H1 (cell line): ENCODE results near the gene MAP1B. TPM values are rescaled to one million over a fixed set of nuclear protein-coding genes. Genes with fewer than 3 reads are reported as not detected.
"Not testable (repeated sequence)": the region's sequence is repeated elsewhere in the genome, so short reads cannot be mapped to it uniquely, and the experiment has no call there.

Source experiments
- CTCF ChIA-PET: fragments of 300-600 bp; sonication (Branson Sonifier 250); formaldehyde crosslinking; loops from one replicate; lab custom pipeline; 2021; ENCODE audit not compliant: partially characterized antibody; lab: Charles Lee
- POLR2A ChIA-PET: fragments of 300-600 bp; sonication (Branson Sonifier 250); formaldehyde crosslinking; loops from one replicate; lab custom pipeline; 2021; ENCODE audit warnings: inconsistent platforms; ENCODE audit not compliant: partially characterized antibody; lab: Charles Lee
- DNase-seq, 2 experiments: peaks; one replicate each; pipeline versions ENCODE4 v3.0.0 to v3.0.0-alpha.2; 2010 to 2022; ENCODE audit warnings: low spot score in 2 of 2, low read depth in 1 of 2, mixed read lengths in 1 of 2
- FAIRE-seq: peaks from 2 replicates; lab custom pipeline; 2011; peaks lifted over from hg19 to GRCh38; lab: Jason Lieb, UNC
- H2AFZ ChIP-seq: 2 replicates; pipeline ENCODE4 v1.8.1; 2012; ENCODE audit warnings: low read length, inconsistent platforms
- H2AK5ac ChIP-seq: 2 replicates; pipeline ENCODE4 v1.6.1; 2013; ENCODE audit warnings: low read depth, low read length
- H2BK120ac ChIP-seq: replicated peaks from 2 replicates; pipeline ENCODE3; 2013; ENCODE audit warnings: low read depth, low read length, inconsistent platforms
- H2BK12ac ChIP-seq: 2 replicates; pipeline ENCODE4 v1.6.1; 2013; ENCODE audit warnings: low read depth, low read length
- H2BK15ac ChIP-seq: 2 replicates; pipeline ENCODE4 v1.6.1; 2013; ENCODE audit warnings: low read length
- H2BK20ac ChIP-seq: 2 replicates; pipeline ENCODE4 v1.6.1; 2013; ENCODE audit warnings: low read length
- H2BK5ac ChIP-seq: 2 replicates; pipeline ENCODE4 v1.6.1; 2013; ENCODE audit warnings: low read depth, low read length
- H3K14ac ChIP-seq: 2 replicates; pipeline ENCODE4 v1.6.1; 2013; ENCODE audit warnings: inconsistent platforms; ENCODE audit not compliant: insufficient read length
- H3K18ac ChIP-seq: 2 replicates; pipeline ENCODE4 v1.6.1; 2013; ENCODE audit warnings: low read length; ENCODE audit errors: extremely low read depth
- H3K23ac ChIP-seq: 2 replicates; pipeline ENCODE4 v1.6.1; 2013; ENCODE audit warnings: inconsistent platforms; ENCODE audit not compliant: insufficient read length
- H3K23me2 ChIP-seq: 2 replicates; pipeline ENCODE4 v1.6.1; 2013; ENCODE audit warnings: low read depth, low read length
- H3K27ac ChIP-seq: 2 replicates; pipeline ENCODE4 v1.6.1; 2011; ENCODE audit warnings: low read depth, low read length, inconsistent platforms
- H3K27me3 ChIP-seq, 4 experiments: replicated peaks in 1 of 4; 1 replicate in 1 of 4; 2 replicates in 3 of 4; pipeline versions ENCODE4 v1.6.1 to v1.8.1; 2011 to 2013; ENCODE audit warnings: low read length in 3 of 4, mild to moderate bottlenecking in 3 of 4, inconsistent platforms in 2 of 4, mixed read lengths in 2 of 4, moderate library complexity in 1 of 4; ENCODE audit not compliant: control insufficient read depth in 3 of 4, insufficient read depth in 3 of 4; ENCODE audit errors: extremely low read depth in 1 of 4
- H3K36me3 ChIP-seq, 4 experiments: 2 replicates each; pipeline versions ENCODE4 v1.6.1 to v1.8.1; 2011 to 2013; ENCODE audit warnings: mild to moderate bottlenecking in 4 of 4, low read length in 3 of 4, moderate library complexity in 2 of 4, control low read depth in 1 of 4, inconsistent platforms in 1 of 4; ENCODE audit not compliant: insufficient read depth in 4 of 4, control insufficient read depth in 2 of 4
- H3K4ac ChIP-seq: replicated peaks from 2 replicates; pipeline ENCODE3; 2013; ENCODE audit warnings: low read length, low read depth, mixed read lengths, inconsistent platforms; ENCODE audit not compliant: insufficient read length
- H3K4me1 ChIP-seq, 4 experiments: replicated peaks in 1 of 4; 1 replicate in 1 of 4; 2 replicates in 3 of 4; pipeline versions ENCODE4 v1.6.1 to v1.8.1; 2011 to 2013; ENCODE audit warnings: low read length in 3 of 4, inconsistent platforms in 2 of 4, mixed read lengths in 1 of 4; ENCODE audit not compliant: insufficient read depth in 4 of 4, control insufficient read depth in 3 of 4
- H3K4me2 ChIP-seq, 2 experiments: 2 replicates each; pipeline versions ENCODE4 v1.6.1 to v1.8.1; 2011 to 2013; ENCODE audit warnings: low read depth in 2 of 2, low read length in 2 of 2, control low read depth in 1 of 2, inconsistent platforms in 1 of 2, mild to moderate bottlenecking in 1 of 2; ENCODE audit not compliant: insufficient read depth in 1 of 2
- H3K4me3 ChIP-seq, 4 experiments: fragments of 200-600, 300-600 bp in 1 of 4; sonication (generic), shearing (Covaris generic), sonication (Bioruptor Twin) in 1 of 4; 2 replicates each; pipeline versions ENCODE4 v1.5.1 to v1.8.1; 2011 to 2016; ENCODE audit warnings: low read length in 4 of 4, low read depth in 3 of 4, control low read depth in 2 of 4, inconsistent platforms in 2 of 4, mild to moderate bottlenecking in 2 of 4, mixed read lengths in 1 of 4, moderate library complexity in 1 of 4; ENCODE audit not compliant: insufficient read depth in 2 of 4; ENCODE audit errors: extremely low read depth in 1 of 4
- H3K56ac ChIP-seq: replicated peaks from 2 replicates; pipeline ENCODE3; 2013; ENCODE audit warnings: low read depth, mild to moderate bottlenecking, mixed read lengths, low read length, inconsistent platforms; ENCODE audit not compliant: insufficient read length
- H3K79me1 ChIP-seq: 2 replicates; pipeline ENCODE4 v1.6.1; 2013; ENCODE audit warnings: low read depth, low read length, control low read depth
- H3K79me2 ChIP-seq, 2 experiments: 2 replicates each; pipeline versions ENCODE4 v1.6.1 to v1.8.1; 2012 to 2013; ENCODE audit warnings: low read length in 2 of 2, mild to moderate bottlenecking in 2 of 2, inconsistent platforms in 1 of 2; ENCODE audit not compliant: insufficient read depth in 2 of 2, control insufficient read depth in 1 of 2
- H3K9ac ChIP-seq, 4 experiments: replicated peaks in 1 of 4; 1 replicate in 1 of 4; 2 replicates in 3 of 4; pipeline versions ENCODE4 v1.6.1 to v1.8.1; 2011 to 2013; ENCODE audit warnings: low read depth in 3 of 4, low read length in 3 of 4, control low read depth in 2 of 4, mild to moderate bottlenecking in 2 of 4, moderate library complexity in 2 of 4, inconsistent platforms in 1 of 4; ENCODE audit errors: extremely low read depth in 1 of 4
- H3K9me3 ChIP-seq, 2 experiments: 2 replicates each; pipeline versions ENCODE4 v1.6.1 to v1.8.1; 2012 to 2013; ENCODE audit warnings: mild to moderate bottlenecking in 2 of 2, moderate library complexity in 2 of 2, control low read depth in 1 of 2, inconsistent platforms in 1 of 2, low read depth in 1 of 2, low read length in 1 of 2, mixed read lengths in 1 of 2; ENCODE audit not compliant: insufficient read depth in 2 of 2
- H4K20me1 ChIP-seq, 2 experiments: replicated peaks in 1 of 2; 2 replicates each; pipeline versions ENCODE3 to v1.8.1; 2011 to 2013; ENCODE audit warnings: inconsistent platforms in 2 of 2, low read length in 2 of 2, mild to moderate bottlenecking in 1 of 2; ENCODE audit not compliant: insufficient read depth in 2 of 2, control insufficient read depth in 1 of 2
- H4K5ac ChIP-seq: 2 replicates; pipeline ENCODE4 v1.6.1; 2013; ENCODE audit warnings: low read length, low read depth, mixed read lengths, inconsistent platforms; ENCODE audit not compliant: insufficient read length
- H4K8ac ChIP-seq: 2 replicates; pipeline ENCODE4 v1.8.0; 2013; ENCODE audit warnings: mild to moderate bottlenecking, moderate library complexity, low read length, inconsistent platforms; ENCODE audit not compliant: insufficient read depth; ENCODE audit errors: extremely low read depth
- H4K91ac ChIP-seq: replicated peaks from 2 replicates; pipeline ENCODE3; 2013; ENCODE audit warnings: low read length, mixed read lengths, inconsistent platforms; ENCODE audit not compliant: insufficient read length
- GABPA ChIP-seq: IDR thresholded peaks from 2 replicates; pipeline ENCODE4 v1.6.1; 2011; ENCODE audit warnings: mild to moderate bottlenecking, low read length, moderate library complexity, borderline replicate concordance; ENCODE audit not compliant: insufficient read depth
- GTF2F1 ChIP-seq: IDR thresholded peaks from 2 replicates; pipeline ENCODE4 v1.6.1; 2012; ENCODE audit warnings: low read depth, low read length, improper control_type of control experiment, borderline replicate concordance
- HDAC2 ChIP-seq, 2 experiments: fragments of 300-600 bp in 1 of 2; sonication (generic) in 1 of 2; IDR thresholded peaks; 2 replicates each; pipeline ENCODE4 v1.6.1; 2011 to 2012; ENCODE audit warnings: low read depth in 2 of 2, low read length in 2 of 2, mild to moderate bottlenecking in 2 of 2, moderate library complexity in 2 of 2, borderline replicate concordance in 1 of 2, inconsistent platforms in 1 of 2
- ZNF274 ChIP-seq: IDR thresholded peaks from 2 replicates; pipeline ENCODE4 v1.7.0; 2012; ENCODE audit warnings: low read length, borderline replicate concordance; ENCODE audit errors: extremely low read depth
- WGBS, 2 experiments: shearing (Covaris generic) in 1 of 2; methylation state at CpG; one replicate each; pipeline versions ENCODE4 v1.1.6 to v1.1.7; 2013 to 2015; ENCODE audit warnings: low lambda C conversion rate in 2 of 2, mixed read lengths in 2 of 2, inconsistent platforms in 1 of 2, low coverage in 1 of 2, missing lambda C conversion rate in 1 of 2; ENCODE audit not compliant: insufficient replicate concordance in 2 of 2, insufficient coverage in 1 of 2, insufficient read length in 1 of 2; ENCODE audit errors: extremely low coverage in 1 of 2, missing lambda C conversion rate in 1 of 2; 5-methylcytosine and 5-hydroxymethylcytosine counted together
- polyA plus RNA-seq, 7 experiments: library from polyadenylated mRNA; depleted of rRNA in 3 of 7; stranded (reverse) in 5 of 7; unstranded in 2 of 7; fragments of >200 nt in 5 of 7; fragments of 200-250 nt in 2 of 7; gene quantifications; 1 replicate in 5 of 7; 2 replicates in 1 of 7; 4 replicates in 1 of 7; pipeline versions ENCODE4 v1.2.1 to v1.2.3, GENCODE V29; 2011 to 2013; ENCODE audit warnings: missing spikeins in 2 of 7, mixed read lengths in 2 of 7
- total RNA-seq: library from RNA; stranded (reverse); fragmentation: NEBNext Ultra II Directional; extraction: Animal tissue kit (Norgen Biotek cat#: 25700); gene quantifications from 2 replicates; pipeline ENCODE4 v1.2.1, GENCODE V29; 2021
- TF ChIP-seq, protein P1 (sequence below): IDR thresholded peaks from 2 replicates; pipeline ENCODE4 v1.6.1; 2012; ENCODE audit warnings: inconsistent platforms
- TF ChIP-seq, protein P2 (sequence below): IDR thresholded peaks from 2 replicates; pipeline ENCODE4 v1.6.1; 2012; ENCODE audit warnings: low read length, inconsistent platforms

The MAP1B gene
- total and polyA plus RNA-seq, 2 of the 8 experiments (the other 6 are each of a cell fraction or from before 2014, with no cell fraction given): 24.5 to 120 TPM

DNA sequence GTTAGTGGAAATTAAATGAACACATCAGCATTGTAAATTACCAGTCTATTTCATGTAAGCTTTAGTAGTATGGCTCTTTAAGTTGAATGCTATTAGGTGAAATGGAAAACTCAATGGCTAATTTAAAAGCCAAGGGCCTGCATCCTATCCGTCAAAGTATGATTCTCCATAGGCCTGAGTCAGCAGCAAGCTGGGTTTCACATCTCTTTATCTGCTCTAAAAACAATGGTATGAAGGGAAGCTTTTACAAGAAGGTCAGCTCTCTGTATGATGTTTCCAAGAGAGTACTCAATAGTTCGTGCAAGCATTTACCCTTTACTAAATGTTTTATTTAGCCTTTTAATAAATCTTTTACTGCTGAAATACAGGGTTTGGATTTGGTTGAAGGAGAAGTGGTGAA lies 62.8 kb downstream of the MAP1B start (continued):
- TF ChIP-seq, protein P1, sequence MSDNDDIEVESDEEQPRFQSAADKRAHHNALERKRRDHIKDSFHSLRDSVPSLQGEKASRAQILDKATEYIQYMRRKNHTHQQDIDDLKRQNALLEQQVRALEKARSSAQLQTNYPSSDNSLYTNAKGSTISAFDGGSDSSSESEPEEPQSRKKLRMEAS: no peak
- no peak for TF ChIP-seq HDAC2 (IDR thresholded peaks at IDR 0.05; ENCODE audit: borderline replicate concordance in 1 of 2, low read depth in 2 of 2, low read length in 2 of 2)
- TF ChIP-seq GTF2F1: no peak
- no peak for TF ChIP-seq ZNF274
- TF ChIP-seq, protein P2, sequence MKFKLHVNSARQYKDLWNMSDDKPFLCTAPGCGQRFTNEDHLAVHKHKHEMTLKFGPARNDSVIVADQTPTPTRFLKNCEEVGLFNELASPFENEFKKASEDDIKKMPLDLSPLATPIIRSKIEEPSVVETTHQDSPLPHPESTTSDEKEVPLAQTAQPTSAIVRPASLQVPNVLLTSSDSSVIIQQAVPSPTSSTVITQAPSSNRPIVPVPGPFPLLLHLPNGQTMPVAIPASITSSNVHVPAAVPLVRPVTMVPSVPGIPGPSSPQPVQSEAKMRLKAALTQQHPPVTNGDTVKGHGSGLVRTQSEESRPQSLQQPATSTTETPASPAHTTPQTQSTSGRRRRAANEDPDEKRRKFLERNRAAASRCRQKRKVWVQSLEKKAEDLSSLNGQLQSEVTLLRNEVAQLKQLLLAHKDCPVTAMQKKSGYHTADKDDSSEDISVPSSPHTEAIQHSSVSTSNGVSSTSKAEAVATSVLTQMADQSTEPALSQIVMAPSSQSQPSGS: no peak
- no peak for TF ChIP-seq GABPA

DNA sequence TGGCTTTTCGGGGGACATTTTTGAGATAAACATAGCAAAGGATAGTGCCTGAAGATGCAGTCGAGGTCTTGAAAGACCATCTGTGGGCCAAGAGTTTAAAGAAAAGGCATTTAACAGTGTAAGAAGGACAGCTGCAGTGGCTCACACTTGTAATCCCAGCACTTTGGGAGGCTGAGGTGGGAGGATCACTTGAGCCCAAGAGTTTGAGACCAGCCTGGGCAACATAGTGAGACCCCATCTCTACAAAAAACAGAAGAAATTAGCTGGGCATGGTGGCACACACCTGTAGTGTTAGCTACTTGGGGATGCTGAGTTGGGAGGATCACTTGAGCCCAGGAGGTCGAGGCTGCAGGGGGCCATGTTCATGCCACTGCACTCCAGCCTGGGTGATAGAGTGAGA lies 63.9 kb downstream of the MAP1B start:
- H3K56ac ChIP-seq, H2BK120ac ChIP-seq, H3K18ac ChIP-seq, H3K9me3 ChIP-seq, H3K79me1 ChIP-seq, H2AFZ ChIP-seq, H2BK5ac ChIP-seq, H4K20me1 ChIP-seq, H3K23ac ChIP-seq, H3K4me3 ChIP-seq, H2BK15ac ChIP-seq, H2BK12ac ChIP-seq, H3K14ac ChIP-seq, H3K27me3 ChIP-seq, H3K4ac ChIP-seq, H3K9ac ChIP-seq, H3K79me2 ChIP-seq, H4K5ac ChIP-seq, H2BK20ac ChIP-seq, H3K4me2 ChIP-seq, H3K36me3 ChIP-seq, DNase-seq, H3K27ac ChIP-seq, H4K8ac ChIP-seq, POLR2A ChIA-PET, FAIRE-seq, H2AK5ac ChIP-seq, H4K91ac ChIP-seq, H3K23me2 ChIP-seq: not testable (repeated sequence)
- H3K4me1 ChIP-seq: peaks cover 2 to 17% (median 14%) of the 10 kb centered on the region in 4 experiments; a peak in 6 of 7 replicates
- CTCF ChIA-PET: interaction anchor here (1.5 kb wide), 1 partner anchor 92 kb away, joined by 3 read pairs; no protein-coding TSS in a partner anchor
- WGBS, 2 experiments: 94% methylated on average over 3 of the region's 3 CpGs; no CpG with 5 or more reads in 1 of the 2 experiments
